ENCODE measurements around the gene MYOG.

MYOG gene

DNA sequence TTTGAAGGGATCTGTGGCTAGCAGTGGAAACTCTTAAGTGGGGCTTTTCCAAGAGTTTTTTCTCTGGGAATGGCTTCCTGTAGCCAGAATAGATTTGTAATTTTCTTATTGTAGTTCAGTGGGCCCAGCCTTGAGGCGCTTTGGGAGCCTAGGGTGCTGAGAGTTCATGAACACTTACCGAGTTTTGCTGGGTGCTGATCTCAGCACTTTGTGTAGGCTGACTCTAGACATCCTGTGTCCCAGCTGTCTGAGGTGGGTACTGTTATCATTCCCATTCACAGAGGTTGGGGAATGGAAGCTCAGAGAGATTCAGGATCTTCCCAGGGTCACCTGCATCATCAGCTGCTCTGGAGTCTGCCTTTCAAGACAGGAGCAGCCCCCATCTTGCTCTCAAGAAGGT, 52.5 kb downstream of the MYOG start:
- TF ChIP-seq, protein P1, sequence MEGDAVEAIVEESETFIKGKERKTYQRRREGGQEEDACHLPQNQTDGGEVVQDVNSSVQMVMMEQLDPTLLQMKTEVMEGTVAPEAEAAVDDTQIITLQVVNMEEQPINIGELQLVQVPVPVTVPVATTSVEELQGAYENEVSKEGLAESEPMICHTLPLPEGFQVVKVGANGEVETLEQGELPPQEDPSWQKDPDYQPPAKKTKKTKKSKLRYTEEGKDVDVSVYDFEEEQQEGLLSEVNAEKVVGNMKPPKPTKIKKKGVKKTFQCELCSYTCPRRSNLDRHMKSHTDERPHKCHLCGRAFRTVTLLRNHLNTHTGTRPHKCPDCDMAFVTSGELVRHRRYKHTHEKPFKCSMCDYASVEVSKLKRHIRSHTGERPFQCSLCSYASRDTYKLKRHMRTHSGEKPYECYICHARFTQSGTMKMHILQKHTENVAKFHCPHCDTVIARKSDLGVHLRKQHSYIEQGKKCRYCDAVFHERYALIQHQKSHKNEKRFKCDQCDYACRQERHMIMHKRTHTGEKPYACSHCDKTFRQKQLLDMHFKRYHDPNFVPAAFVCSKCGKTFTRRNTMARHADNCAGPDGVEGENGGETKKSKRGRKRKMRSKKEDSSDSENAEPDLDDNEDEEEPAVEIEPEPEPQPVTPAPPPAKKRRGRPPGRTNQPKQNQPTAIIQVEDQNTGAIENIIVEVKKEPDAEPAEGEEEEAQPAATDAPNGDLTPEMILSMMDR (IDR thresholded peaks at IDR 0.05): no peak
- TF ChIP-seq ZFX (IDR thresholded peaks at IDR 0.05; ENCODE audit: borderline replicate concordance): no peak
- H3K27ac ChIP-seq: no peak overlapping the region

All from 22Rv1 (cell line).